ENCODE data around the gene SLC30A5. TPM values are rescaled to one million over a fixed set of nuclear protein-coding genes. Genes with fewer than 3 reads are reported as not detected.
"Not testable (repeated sequence)": the region's sequence is repeated elsewhere in the genome, so short reads cannot be mapped to it uniquely, and the experiment has no call there.

SLC30A5 gene
- total and polyA plus RNA-seq, 10 of the 15 experiments (the other 5 are each of a cell fraction or from before 2014, with no cell fraction given) = 14.7 to 67.9 (median 38.4) TPM

DNA sequence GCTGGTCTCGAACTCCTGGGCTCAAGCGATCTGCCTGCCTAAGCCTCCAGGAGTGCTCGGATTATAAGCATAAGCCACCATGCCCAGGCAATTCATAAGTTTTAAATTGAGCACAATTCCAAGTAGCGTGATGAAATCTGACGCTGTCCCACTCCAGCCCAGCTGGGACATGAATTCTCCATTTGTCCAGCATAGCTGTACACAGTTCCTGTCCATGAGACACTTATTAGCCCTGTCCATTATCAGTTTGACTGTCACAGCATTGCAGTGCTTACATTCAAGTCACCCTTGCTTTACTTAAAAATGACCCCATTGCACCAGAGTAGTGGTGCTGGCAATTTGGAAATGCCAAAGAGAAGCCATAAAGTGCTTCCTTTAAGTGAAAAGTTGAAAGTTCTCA is 7.6 kb upstream of the SLC30A5 start:
- in situ Hi-C loops (cut with MboI) = no loop called here
- TF ChIP-seq SMAD5 (IDR thresholded peaks at IDR 0.05; ENCODE audit: low read depth) (no peak), MLLT1 (IDR thresholded peaks at IDR 0.05) (no peak), SRF (IDR thresholded peaks at IDR 0.05; ENCODE audit: low read depth in 2 of 2, low read length in 2 of 2) (no peak), NFYA (IDR thresholded peaks at IDR 0.05; ENCODE audit: borderline replicate concordance, low read depth, low read length) (no peak)
- Histone ChIP-seq H3K27ac (ENCODE audit: control insufficient read depth, insufficient read depth) (no peak overlapping the region), H3K9me3 (replicated peaks; ENCODE audit: control insufficient read depth, insufficient read depth, low read length) (no peaks in the 10 kb centered on the region), H3K4me1 (ENCODE audit: control insufficient read depth, insufficient read depth, low read length) (peaks cover 8% of the 10 kb centered on the region), H4K20me1 (ENCODE audit: control insufficient read depth, insufficient read depth) (no peaks in the 10 kb centered on the region), H3K79me2 (ENCODE audit: control insufficient read depth, insufficient read depth, low read length) (no peaks in the 10 kb centered on the region), H3K27me3 (replicated peaks in 1 of 2; ENCODE audit: control insufficient read depth in 2 of 2, insufficient read depth in 2 of 2, low read length in 1 of 2) (no peaks in the 10 kb centered on the region), H2AFZ (ENCODE audit: control insufficient read depth, low read depth, low read length) (no peak overlapping the region), H3K9ac (ENCODE audit: control insufficient read depth, insufficient read depth, low read length) (no peak overlapping the region), H3K4me2 (ENCODE audit: control insufficient read depth, insufficient read depth) (no peak overlapping the region), H3K36me3 (ENCODE audit: control insufficient read depth in 2 of 2, insufficient read depth in 2 of 2, low read length in 1 of 2) (no peaks in the 10 kb centered on the region), H3K4me3 (no peak overlapping the region)
- no peak for FAIRE-seq
- RAD21 ChIA-PET (ENCODE audit: unreplicated experiment) = no interaction called here
- BruUV-seq (replicated peaks) = no TSS peak
- 88% methylated on average over 5 of the region's 5 CpGs for WGBS (ENCODE audit: insufficient coverage, insufficient replicate concordance, low lambda C conversion rate, missing lambda C conversion rate)
- CTCF ChIA-PET = no interaction called here
- no peak for DNase-seq (ENCODE audit: low read depth, low spot score)
- ATAC-seq = no peak
- POLR2A ChIA-PET = no interaction called here
- SMC1A ChIA-PET (ENCODE audit: uncharacterized antibody, unreplicated experiment) = no interaction called here
- intact Hi-C loops (cut with micrococcal nuclease; ENCODE audit: unreplicated experiment) = no loop called here

GRCh38 chr5:69088006-69088405 is 5.8 kb upstream of the SLC30A5 start:
- CTCF ChIA-PET; POLR2A ChIA-PET; H3K27ac ChIP-seq (ENCODE audit: control insufficient read depth, insufficient read depth); H3K79me2 ChIP-seq (ENCODE audit: control insufficient read depth, insufficient read depth, low read length); H3K4me3 ChIP-seq; H4K20me1 ChIP-seq (ENCODE audit: control insufficient read depth, insufficient read depth); ATAC-seq; H3K36me3 ChIP-seq (ENCODE audit: control insufficient read depth in 2 of 2, insufficient read depth in 2 of 2, low read length in 1 of 2); H3K27me3 ChIP-seq (replicated peaks in 1 of 2; ENCODE audit: control insufficient read depth in 2 of 2, insufficient read depth in 2 of 2, low read length in 1 of 2); H3K4me2 ChIP-seq (ENCODE audit: control insufficient read depth, insufficient read depth); H3K4me1 ChIP-seq (ENCODE audit: control insufficient read depth, insufficient read depth, low read length); SMC1A ChIA-PET (ENCODE audit: uncharacterized antibody, unreplicated experiment); BruUV-seq (replicated peaks); FAIRE-seq; RAD21 ChIA-PET (ENCODE audit: unreplicated experiment); H2AFZ ChIP-seq (ENCODE audit: control insufficient read depth, low read depth, low read length); H3K9me3 ChIP-seq (replicated peaks; ENCODE audit: control insufficient read depth, insufficient read depth, low read length); H3K9ac ChIP-seq (ENCODE audit: control insufficient read depth, insufficient read depth, low read length); in situ Hi-C loops (cut with MboI); DNase-seq (ENCODE audit: low read depth, low spot score); intact Hi-C loops (cut with micrococcal nuclease; ENCODE audit: unreplicated experiment): not testable (repeated sequence)
- 89% methylated on average over 7 of the region's 7 CpGs for WGBS (ENCODE audit: insufficient coverage, insufficient replicate concordance, low lambda C conversion rate, missing lambda C conversion rate)

Data from GM12878 (cell line).